Right kidney (tissue), 1 donor: ENCODE measurements around the gene EHF.
"Not testable (repeated sequence)": the region's sequence is repeated elsewhere in the genome, so short reads cannot be mapped to it uniquely, and the experiment has no call there.

Source experiments
- DNase-seq: peaks from one replicate; pipeline ENCODE4 v3.0.0-alpha.2; 2016

EHF gene

GRCh38 chr11:34668583-34669053, 47.7 kb downstream of the EHF start:
- no peak for DNase-seq

GRCh38 chr11:34669458-34669857, 48.6 kb downstream of the EHF start:
- no peak for DNase-seq

GRCh38 chr11:34671117-34671516, 50.2 kb downstream of the EHF start:
- no peak for DNase-seq

GRCh38 chr11:34671946-34672345, 51.1 kb downstream of the EHF start:
- DNase-seq: no peak

DNA sequence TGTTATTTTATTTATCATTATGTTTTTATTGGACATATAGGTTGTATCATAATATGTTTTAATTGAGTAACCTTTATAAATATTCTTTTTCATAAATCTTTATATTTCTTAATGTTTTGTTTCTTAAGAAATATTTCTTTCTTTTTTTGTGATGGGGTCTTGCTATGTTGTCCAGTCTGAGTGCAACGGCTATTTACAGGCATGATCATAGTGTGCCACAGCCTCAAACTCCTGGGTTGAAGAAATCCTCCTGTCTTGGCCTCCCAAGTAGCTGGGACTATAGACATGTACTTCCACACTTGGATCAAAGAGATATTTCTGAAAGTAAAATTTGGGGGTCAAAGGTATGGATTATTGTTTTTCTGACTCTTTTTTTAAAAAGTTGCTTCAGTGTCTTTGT, 53.1 kb downstream of the EHF start:
- no peak for DNase-seq

DNA sequence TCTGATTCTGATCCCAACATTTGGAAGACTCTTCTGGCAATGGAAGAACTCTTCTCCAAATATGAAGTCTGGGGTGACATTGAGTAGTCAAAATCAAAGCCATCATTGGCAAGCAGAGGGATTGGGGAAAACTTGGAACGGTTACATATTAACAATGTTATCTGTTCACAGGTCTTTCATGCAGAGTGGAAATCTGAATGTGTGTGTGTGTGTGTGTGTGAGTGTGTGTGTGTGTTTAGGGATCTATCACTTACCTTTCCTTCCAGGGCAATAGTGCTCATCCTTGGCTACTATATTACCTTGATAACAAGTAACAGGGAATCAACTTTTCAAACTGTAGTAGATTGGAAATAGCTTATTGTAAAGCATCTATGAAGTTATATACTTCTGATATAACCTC, 55.3 kb downstream of the EHF start:
- DNase-seq: no peak

DNA sequence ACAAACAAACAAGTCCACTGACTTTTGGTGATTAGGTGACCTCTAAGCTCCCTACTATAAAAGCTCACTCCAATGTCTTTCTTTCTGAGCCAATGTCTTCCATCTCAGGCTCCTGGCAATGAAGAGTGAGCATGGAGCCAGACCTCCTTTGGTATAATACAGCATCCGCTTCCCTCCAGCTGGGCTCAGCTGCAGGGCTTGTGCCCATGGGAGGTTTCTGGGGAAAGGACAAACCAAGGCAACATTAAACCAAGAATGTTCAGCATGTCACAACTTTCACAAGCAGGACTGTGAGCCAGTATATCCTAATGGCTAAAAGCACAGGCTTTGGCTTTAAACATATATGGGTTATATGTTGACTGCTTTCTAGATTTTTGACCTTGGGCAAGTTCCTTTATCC, 58.8 kb downstream of the EHF start:
- DNase-seq: no peak

GRCh38 chr11:34680206-34680605, 59.3 kb downstream of the EHF start:
- DNase-seq: no peak

DNA sequence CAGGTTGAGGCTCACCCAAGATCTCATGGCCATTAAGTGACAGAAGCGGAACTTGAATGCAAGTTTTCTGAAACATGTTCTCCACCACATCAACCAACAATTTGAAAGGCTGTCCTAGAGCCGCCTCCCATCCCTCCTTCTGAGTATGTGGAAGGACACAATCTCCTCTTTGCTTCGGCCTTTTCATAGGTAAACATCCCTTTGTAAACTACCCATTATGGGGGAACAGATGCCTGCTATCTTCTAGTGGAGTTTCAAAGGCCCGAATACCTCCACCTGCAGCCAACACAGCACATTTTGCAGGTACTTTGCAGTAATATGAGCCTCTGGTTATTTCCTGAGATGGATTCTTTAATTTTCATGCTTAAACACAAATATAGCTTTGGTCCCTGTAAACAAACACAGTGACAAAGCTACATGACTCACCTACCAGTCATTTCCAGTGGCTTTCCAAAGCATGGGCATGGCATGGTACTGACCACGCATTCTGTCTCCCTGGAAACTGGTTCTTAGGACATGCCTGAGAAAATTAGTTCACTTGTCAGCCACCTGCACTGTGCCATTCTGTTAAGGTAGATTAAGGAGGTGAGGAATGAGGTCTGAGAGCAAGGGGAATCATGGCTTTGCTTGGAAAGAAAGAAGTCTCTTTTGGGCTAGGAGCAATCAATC, 60.2 kb downstream of the EHF start:
- DNase-seq: no peak

GRCh38 chr11:34682825-34683224, 61.9 kb downstream of the EHF start:
- DNase-seq: no peak

DNA sequence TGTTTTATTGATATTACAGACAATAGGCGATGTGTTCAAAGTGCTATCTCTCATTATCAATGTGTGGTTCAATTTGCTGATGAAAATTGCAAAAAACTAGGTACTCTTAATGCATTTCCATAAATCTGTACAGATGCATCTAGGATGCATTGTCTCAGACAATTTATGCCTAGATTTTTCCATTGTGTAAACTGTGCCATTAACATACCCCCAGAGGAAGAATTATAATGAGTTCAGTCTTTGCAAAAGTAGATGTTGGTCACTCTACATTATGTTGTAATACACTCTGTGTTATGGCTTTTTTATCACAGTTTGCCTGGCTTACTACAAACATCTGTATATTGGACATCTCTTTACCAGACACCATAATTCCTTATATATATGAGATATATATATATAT, 62.5 kb downstream of the EHF start:
- no peak for DNase-seq

DNA sequence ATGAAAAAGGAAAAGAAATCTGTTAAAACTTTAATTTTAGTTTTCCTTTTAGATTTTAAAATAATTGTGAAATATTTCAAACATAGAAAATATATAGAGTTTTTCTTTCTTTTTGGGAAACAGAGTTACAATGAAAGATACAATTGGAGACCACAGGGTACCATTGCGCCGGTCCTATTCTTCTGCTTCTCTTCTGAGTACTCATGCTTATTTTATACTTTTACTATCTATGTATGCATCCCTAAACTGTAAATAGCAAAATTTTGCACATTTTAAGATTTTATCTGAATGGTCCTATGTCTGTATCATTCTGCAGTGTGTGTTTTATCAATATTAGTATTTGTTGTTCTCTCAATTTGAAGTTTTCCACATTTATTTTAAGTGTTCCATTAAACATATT, 65.0 kb downstream of the EHF start:
- DNase-seq: no peak

GRCh38 chr11:34692299-34692698, 71.4 kb downstream of the EHF start:
- not testable (repeated sequence) for DNase-seq

DNA sequence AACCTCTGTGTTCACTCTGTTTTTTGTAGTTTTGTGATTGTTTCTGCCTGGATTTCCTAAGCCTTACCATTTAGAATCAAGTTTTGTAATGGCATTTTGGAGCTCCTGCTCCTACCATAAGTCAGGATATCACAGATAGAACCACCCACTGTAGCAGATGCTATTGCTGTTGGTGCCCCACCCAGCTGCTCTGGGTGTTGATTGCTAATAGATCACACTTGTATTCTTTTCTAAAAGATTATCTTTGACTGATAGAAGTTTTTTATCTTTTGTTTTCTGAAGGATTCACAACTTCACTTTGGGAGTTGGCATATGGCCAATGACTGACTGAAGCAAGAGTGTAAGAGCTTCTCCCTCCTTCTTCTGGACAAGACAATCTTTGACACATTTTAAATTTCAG, 76.0 kb downstream of the EHF start:
- no peak for DNase-seq

DNA sequence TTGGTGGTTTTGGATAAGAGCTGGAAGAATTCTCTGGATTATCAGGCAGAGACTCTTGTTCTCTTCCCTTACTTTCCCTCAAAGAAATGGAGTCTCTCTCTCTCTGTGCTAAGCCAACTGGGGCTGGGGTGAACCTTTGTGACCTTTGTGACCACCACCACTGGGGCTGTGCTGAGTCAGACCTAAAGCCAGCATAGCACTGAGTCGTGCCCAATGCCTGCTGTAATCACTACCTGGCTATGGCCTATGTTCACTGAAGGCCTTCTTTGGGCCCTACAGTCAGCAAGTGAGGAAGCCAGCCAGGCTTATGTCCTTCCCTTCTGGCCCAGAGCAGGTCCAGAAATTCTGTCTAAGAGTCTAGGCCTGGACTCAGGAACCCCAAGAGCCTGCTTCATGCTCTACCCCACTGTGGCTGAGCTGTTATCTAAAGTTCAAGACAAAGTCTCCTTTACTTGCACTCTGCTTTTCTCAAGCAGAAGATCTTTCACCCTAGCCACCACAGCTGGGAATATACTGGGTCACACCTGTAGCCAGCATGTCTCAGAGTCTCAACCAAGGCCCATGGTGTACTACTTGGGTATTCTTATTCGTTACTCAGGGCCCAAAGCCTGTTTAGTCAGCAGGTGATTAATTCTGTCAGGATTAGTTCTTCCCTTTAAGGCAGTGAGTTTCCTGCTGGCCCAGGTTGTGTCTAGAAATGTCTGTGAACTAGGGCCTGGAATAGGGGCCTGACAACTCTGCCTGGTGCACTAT, 86.0 kb downstream of the EHF start:
- no peak for DNase-seq

DNA sequence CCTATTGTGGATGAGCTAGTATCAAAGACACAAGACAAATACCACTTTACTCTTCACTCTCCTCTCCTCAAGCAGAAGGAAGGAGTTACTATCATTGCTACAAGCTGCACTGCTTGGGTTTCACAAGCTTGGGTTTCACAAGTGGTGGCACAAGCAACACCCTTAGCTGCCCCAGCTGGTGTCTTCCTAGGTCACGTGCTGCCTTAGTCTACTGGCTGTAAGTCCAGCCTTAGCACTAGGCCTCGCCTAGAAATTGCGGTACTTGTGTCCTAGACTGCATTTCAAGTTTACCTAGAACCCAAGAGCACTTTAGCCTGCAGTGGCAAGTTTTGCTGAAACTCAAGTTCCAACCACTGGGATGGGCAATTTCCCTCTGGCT, 86.6 kb downstream of the EHF start:
- no peak for DNase-seq
